ENCODE data around the gene ENAM.

DNA sequence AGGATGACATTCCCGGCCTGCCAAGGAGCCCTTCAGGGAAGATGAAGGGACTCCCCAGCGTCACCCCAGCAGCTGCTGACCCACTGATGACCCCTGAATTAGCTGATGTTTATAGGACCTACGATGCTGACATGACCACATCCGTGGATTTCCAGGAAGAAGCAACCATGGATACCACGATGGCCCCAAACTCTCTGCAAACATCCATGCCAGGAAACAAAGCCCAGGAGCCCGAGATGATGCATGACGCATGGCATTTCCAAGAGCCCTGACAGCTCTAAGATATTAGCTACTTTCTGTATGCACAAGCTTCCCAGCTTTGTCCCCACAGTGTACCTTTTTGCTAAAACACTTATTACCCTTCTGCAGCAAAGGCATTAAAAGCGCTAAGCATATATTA, 22.1 kb upstream of the ENAM start:
- TF ChIP-seq, protein P1, sequence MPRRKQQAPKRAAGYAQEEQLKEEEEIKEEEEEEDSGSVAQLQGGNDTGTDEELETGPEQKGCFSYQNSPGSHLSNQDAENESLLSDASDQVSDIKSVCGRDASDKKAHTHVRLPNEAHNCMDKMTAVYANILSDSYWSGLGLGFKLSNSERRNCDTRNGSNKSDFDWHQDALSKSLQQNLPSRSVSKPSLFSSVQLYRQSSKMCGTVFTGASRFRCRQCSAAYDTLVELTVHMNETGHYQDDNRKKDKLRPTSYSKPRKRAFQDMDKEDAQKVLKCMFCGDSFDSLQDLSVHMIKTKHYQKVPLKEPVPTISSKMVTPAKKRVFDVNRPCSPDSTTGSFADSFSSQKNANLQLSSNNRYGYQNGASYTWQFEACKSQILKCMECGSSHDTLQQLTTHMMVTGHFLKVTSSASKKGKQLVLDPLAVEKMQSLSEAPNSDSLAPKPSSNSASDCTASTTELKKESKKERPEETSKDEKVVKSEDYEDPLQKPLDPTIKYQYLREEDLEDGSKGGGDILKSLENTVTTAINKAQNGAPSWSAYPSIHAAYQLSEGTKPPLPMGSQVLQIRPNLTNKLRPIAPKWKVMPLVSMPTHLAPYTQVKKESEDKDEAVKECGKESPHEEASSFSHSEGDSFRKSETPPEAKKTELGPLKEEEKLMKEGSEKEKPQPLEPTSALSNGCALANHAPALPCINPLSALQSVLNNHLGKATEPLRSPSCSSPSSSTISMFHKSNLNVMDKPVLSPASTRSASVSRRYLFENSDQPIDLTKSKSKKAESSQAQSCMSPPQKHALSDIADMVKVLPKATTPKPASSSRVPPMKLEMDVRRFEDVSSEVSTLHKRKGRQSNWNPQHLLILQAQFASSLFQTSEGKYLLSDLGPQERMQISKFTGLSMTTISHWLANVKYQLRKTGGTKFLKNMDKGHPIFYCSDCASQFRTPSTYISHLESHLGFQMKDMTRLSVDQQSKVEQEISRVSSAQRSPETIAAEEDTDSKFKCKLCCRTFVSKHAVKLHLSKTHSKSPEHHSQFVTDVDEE (CRISPR knock-in tag; IDR thresholded peaks at IDR 0.05): no peak
- TF ChIP-seq, protein P2, sequence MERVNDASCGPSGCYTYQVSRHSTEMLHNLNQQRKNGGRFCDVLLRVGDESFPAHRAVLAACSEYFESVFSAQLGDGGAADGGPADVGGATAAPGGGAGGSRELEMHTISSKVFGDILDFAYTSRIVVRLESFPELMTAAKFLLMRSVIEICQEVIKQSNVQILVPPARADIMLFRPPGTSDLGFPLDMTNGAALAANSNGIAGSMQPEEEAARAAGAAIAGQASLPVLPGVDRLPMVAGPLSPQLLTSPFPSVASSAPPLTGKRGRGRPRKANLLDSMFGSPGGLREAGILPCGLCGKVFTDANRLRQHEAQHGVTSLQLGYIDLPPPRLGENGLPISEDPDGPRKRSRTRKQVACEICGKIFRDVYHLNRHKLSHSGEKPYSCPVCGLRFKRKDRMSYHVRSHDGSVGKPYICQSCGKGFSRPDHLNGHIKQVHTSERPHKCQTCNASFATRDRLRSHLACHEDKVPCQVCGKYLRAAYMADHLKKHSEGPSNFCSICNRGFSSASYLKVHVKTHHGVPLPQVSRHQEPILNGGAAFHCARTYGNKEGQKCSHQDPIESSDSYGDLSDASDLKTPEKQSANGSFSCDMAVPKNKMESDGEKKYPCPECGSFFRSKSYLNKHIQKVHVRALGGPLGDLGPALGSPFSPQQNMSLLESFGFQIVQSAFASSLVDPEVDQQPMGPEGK (CRISPR knock-in tag; IDR thresholded peaks at IDR 0.05; ENCODE audit: borderline replicate concordance): no peak
- TF ChIP-seq, protein P3, sequence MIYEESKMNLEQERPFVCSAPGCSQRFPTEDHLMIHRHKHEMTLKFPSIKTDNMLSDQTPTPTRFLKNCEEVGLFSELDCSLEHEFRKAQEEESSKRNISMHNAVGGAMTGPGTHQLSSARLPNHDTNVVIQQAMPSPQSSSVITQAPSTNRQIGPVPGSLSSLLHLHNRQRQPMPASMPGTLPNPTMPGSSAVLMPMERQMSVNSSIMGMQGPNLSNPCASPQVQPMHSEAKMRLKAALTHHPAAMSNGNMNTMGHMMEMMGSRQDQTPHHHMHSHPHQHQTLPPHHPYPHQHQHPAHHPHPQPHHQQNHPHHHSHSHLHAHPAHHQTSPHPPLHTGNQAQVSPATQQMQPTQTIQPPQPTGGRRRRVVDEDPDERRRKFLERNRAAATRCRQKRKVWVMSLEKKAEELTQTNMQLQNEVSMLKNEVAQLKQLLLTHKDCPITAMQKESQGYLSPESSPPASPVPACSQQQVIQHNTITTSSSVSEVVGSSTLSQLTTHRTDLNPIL (CRISPR knock-in tag; IDR thresholded peaks at IDR 0.05; ENCODE audit: low read depth): no peak
- TF ChIP-seq ZFP30 (CRISPR knock-in tag; IDR thresholded peaks at IDR 0.05) (no peak), ZNF565 (CRISPR knock-in tag; conservative IDR thresholded peaks at IDR 0.05; ENCODE audit: low read depth) (no peak), CSDC2 (CRISPR knock-in tag; IDR thresholded peaks at IDR 0.05) (no peak), RARB (CRISPR knock-in tag; IDR thresholded peaks at IDR 0.05) (no peak)
- TF ChIP-seq, protein P4, sequence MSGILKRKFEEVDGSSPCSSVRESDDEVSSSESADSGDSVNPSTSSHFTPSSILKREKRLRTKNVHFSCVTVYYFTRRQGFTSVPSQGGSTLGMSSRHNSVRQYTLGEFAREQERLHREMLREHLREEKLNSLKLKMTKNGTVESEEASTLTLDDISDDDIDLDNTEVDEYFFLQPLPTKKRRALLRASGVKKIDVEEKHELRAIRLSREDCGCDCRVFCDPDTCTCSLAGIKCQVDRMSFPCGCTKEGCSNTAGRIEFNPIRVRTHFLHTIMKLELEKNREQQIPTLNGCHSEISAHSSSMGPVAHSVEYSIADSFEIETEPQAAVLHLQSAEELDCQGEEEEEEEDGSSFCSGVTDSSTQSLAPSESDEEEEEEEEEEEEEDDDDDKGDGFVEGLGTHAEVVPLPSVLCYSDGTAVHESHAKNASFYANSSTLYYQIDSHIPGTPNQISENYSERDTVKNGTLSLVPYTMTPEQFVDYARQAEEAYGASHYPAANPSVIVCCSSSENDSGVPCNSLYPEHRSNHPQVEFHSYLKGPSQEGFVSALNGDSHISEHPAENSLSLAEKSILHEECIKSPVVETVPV (CRISPR knock-in tag; IDR thresholded peaks at IDR 0.05): no peak

Data from SK-N-SH treated with all-trans-retinoic acid at 6 μM for 48 hours (cell line).